ENCODE data around the gene GPR35.

GPR35 gene, protein sequence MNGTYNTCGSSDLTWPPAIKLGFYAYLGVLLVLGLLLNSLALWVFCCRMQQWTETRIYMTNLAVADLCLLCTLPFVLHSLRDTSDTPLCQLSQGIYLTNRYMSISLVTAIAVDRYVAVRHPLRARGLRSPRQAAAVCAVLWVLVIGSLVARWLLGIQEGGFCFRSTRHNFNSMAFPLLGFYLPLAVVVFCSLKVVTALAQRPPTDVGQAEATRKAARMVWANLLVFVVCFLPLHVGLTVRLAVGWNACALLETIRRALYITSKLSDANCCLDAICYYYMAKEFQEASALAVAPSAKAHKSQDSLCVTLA

DNA sequence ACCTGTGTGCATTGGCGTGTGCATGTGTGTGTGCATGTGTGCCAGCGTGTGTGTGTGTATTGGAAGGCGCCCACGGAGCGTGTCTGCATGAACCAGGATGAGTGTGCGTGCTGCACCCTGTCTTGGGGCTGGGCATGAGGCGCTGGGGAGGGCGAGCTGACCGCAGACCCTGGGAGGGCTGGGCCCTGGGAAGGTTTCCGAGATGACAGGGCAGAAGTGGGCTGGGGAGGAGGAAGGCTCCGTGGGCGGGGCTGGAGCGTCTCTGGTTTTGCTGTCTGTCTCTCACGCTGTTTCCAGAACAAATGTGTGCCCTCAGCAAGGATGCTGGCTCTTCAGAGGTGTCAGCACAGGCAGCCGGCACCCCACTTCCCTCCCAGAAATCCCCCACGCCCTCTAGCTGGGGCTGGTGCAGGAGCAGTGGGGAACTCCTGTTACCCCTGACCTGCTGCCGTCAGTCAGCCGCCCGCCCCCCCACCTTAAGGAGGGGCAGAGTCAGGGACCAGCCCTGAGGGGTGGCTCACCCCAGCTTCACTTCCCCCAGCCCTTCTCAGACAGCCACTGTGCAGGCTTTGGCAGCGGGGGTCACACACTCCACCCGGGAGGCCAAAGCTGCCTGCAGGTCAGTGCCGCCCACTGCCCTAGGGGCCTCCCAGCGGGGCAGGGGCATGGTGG lies at the start of gene GPR35:
Gene GPR35 (plus strand): TSS at position 531 of the 672 bp plus-strand sequence. CDS start 4,473 bp downstream, outside the sequence.
- Histone ChIP-seq H3K9ac (ENCODE audit: low read depth, low read length) (no peak within 1 kb of the TSS), H3K9me3 (ENCODE audit: control insufficient read depth, insufficient read depth, low read length) (no peaks in the 10 kb centered on the region), H3K36me3 (ENCODE audit: control insufficient read depth, insufficient read depth, low read length) (no peaks in the 10 kb centered on the region), H3K4me3 (ENCODE audit: low read depth, low read length) (no peak within 1 kb of the TSS), H3K4me1 (ENCODE audit: control insufficient read depth, insufficient read depth, low read length) (no peaks in the 10 kb centered on the region), H3K27me3 (ENCODE audit: control insufficient read depth, insufficient read depth, low read length) (no peaks in the 10 kb centered on the region)

DNA sequence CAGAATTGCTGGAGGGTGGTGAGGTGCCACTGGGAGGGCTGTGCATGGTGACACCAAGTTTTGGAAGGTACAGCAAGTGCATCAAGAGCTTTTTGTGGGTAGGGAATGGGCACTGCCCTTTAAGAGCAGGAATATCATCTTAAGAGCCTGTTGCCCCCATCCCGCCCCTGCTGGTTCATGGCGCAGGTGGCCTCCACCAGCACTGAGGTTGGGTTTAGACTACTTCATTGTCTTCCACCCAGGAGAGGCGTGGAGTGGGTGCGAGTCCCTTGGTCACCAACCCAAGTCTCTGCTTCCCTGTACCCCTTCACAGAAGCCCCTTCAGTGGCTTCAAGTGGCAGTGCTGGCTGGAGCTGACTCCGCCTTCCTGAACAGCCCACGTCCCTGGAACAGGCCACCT lies 49.2 kb upstream of the GPR35 start:
- H3K4me3 ChIP-seq (ENCODE audit: low read depth, low read length), result no peak overlapping the region
- no peaks in the 10 kb centered on the region for H3K9me3 ChIP-seq (ENCODE audit: control insufficient read depth, insufficient read depth, low read length)
- no peaks in the 10 kb centered on the region for H3K27me3 ChIP-seq (ENCODE audit: control insufficient read depth, insufficient read depth, low read length)
- no peak overlapping the region for H3K9ac ChIP-seq (ENCODE audit: low read depth, low read length)
- H3K36me3 ChIP-seq (ENCODE audit: control insufficient read depth, insufficient read depth, low read length), result no peaks in the 10 kb centered on the region
- H3K4me1 ChIP-seq (ENCODE audit: control insufficient read depth, insufficient read depth, low read length), result no peaks in the 10 kb centered on the region

DNA sequence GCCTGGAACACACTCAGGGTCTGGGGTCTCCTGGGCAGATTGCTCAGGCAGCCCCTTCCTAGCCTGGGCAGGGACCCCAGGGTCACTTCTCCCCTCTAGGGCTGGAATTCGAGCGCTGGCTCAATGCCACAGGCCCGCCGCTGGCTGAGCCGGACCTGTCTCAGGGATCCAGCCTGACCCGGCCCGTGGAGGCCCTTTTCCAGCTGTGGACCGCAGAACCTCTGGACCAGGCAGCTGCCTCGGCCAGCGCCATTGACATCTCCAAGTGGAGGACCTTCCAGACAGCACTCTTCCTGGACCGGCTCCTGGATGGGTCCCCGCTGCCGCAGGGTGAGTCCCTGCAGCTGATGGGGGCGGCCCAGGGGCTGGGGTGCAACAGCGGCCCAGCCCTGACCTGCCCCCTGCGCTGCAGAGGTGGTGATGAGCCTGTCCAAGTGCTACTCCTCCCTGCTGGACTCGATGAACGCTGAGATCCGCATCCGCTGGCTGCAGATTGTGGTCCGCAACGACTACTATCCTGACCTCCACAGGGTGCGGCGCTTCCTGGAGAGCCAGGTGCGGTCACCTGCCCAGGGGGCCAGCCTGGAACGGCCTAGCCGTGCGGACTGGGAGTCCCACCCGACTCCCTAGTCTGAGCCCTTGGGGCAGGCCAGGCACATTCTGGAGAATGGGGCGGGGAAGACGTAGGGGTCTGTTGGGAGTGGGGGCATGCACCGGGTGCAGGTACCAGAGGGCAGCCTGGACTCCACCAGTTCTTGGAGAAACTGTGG lies 48.7 kb upstream of the GPR35 start:
- Histone ChIP-seq H3K4me3 (ENCODE audit: low read depth, low read length) (no peak overlapping the region), H3K36me3 (ENCODE audit: control insufficient read depth, insufficient read depth, low read length) (no peaks in the 10 kb centered on the region), H3K9me3 (ENCODE audit: control insufficient read depth, insufficient read depth, low read length) (no peaks in the 10 kb centered on the region), H3K4me1 (ENCODE audit: control insufficient read depth, insufficient read depth, low read length) (no peaks in the 10 kb centered on the region), H3K27me3 (ENCODE audit: control insufficient read depth, insufficient read depth, low read length) (no peaks in the 10 kb centered on the region), H3K9ac (ENCODE audit: low read depth, low read length) (no peak overlapping the region)

GRCh38 chr2:240577281-240578109 lies 47.8 kb upstream of the GPR35 start:
- no peak overlapping the region for H3K4me3 ChIP-seq (ENCODE audit: low read depth, low read length)
- no peaks in the 10 kb centered on the region for H3K9me3 ChIP-seq (ENCODE audit: control insufficient read depth, insufficient read depth, low read length)

DNA sequence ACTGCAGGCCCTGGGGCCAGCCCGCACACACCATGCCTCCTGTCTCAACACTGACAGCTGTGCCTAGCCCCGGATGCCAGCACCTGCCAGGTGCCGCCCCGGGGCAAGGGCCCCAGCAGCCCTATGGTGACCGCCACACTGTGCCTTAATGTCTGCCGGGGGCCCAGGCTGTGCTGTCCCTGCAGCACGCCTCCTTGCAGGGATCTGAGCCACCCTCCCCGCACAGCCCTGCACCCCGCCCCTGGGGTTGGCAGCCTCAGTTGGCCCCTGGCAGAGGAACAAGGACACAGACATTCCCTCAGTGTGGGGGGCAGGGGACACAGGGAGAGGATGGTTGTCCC lies 47.2 kb upstream of the GPR35 start:
- Histone ChIP-seq H3K36me3 (ENCODE audit: control insufficient read depth, insufficient read depth, low read length) (no peaks in the 10 kb centered on the region), H3K9me3 (ENCODE audit: control insufficient read depth, insufficient read depth, low read length) (no peaks in the 10 kb centered on the region), H3K27me3 (ENCODE audit: control insufficient read depth, insufficient read depth, low read length) (no peaks in the 10 kb centered on the region), H3K4me1 (ENCODE audit: control insufficient read depth, insufficient read depth, low read length) (peaks cover 3% of the 10 kb centered on the region), H3K4me3 (ENCODE audit: low read depth, low read length) (no peak overlapping the region), H3K9ac (ENCODE audit: low read depth, low read length) (no peak overlapping the region)

More at GRCh38 chr2:240577281-240578109, 47.8 kb upstream of the GPR35 start:
- Histone ChIP-seq H3K36me3 (ENCODE audit: control insufficient read depth, insufficient read depth, low read length) (no peaks in the 10 kb centered on the region), H3K9ac (ENCODE audit: low read depth, low read length) (no peak overlapping the region), H3K4me1 (ENCODE audit: control insufficient read depth, insufficient read depth, low read length) (peaks cover 3% of the 10 kb centered on the region), H3K27me3 (ENCODE audit: control insufficient read depth, insufficient read depth, low read length) (no peaks in the 10 kb centered on the region)

DNA sequence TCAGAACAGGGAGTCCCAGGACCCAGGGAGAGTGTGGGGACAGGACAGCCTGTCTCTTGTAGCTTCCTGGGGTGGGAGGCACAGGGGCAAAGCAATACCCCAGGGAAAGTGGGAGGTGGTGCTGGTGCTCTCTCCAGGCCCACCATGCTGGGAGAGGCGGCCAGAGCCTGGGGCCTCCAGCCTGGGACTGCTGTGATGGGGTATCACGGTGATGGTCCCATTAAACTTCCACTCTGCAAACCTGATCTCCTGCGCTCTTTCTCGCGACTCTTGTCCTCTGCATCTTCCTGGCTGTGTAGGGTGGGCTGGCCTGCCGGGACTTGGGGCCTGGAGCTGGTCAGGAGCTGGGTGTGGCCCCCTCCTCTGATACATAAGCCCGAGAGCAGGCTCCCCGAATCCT lies 46.8 kb upstream of the GPR35 start:
- H3K9me3 ChIP-seq (ENCODE audit: control insufficient read depth, insufficient read depth, low read length), result no peaks in the 10 kb centered on the region
- H3K4me1 ChIP-seq (ENCODE audit: control insufficient read depth, insufficient read depth, low read length), result peaks cover 3% of the 10 kb centered on the region
- H3K27me3 ChIP-seq (ENCODE audit: control insufficient read depth, insufficient read depth, low read length), result no peaks in the 10 kb centered on the region
- H3K36me3 ChIP-seq (ENCODE audit: control insufficient read depth, insufficient read depth, low read length), result no peaks in the 10 kb centered on the region
- H3K4me3 ChIP-seq (ENCODE audit: low read depth, low read length), result no peak overlapping the region
- no peak overlapping the region for H3K9ac ChIP-seq (ENCODE audit: low read depth, low read length)

DNA sequence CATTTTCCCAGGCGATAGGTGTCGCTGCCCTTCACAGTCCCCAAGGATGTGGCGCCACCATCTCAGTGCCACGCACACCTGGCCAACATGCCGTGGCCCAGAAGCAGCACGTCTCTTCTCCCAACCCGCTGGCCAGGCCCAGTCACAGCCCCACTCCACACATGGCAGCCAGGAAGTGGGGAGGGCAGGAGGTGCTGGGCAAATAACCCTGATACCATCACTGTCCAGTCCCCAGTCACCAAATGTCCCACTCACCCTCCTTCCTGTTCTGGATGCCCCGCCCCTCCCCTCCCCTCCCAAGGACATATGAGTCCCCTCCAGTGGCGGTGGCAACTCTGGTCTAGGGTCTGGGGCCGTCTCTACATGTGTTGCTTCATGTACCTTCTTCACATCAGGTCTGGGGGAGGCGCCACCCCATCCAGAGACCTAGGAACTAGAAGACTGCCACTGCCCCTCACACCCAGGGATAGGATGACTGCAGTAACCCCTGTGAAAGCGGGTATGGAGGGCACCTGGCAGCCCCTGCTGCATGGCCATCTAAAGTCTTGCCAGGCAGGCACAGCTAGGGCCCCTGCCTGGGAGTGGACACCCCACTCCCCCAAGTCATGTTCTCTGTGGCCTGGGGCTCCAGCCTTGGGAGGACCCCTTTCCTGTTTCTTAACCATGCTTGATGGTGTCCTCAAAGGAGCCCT lies 46.1 kb upstream of the GPR35 start:
- peaks cover 3% of the 10 kb centered on the region for H3K4me1 ChIP-seq (ENCODE audit: control insufficient read depth, insufficient read depth, low read length)
- H3K4me3 ChIP-seq (ENCODE audit: low read depth, low read length), result no peak overlapping the region
- H3K9ac ChIP-seq (ENCODE audit: low read depth, low read length), result no peak overlapping the region
- no peaks in the 10 kb centered on the region for H3K27me3 ChIP-seq (ENCODE audit: control insufficient read depth, insufficient read depth, low read length)
- H3K9me3 ChIP-seq (ENCODE audit: control insufficient read depth, insufficient read depth, low read length), result no peaks in the 10 kb centered on the region
- H3K36me3 ChIP-seq (ENCODE audit: control insufficient read depth, insufficient read depth, low read length), result no peaks in the 10 kb centered on the region

- Histone ChIP-seq H3K27me3 (ENCODE audit: control insufficient read depth, insufficient read depth, low read length) (no peaks in the 10 kb centered on the region), H3K4me3 (ENCODE audit: low read depth, low read length) (no peak overlapping the region), H3K9me3 (ENCODE audit: control insufficient read depth, insufficient read depth, low read length) (no peaks in the 10 kb centered on the region), H3K4me1 (ENCODE audit: control insufficient read depth, insufficient read depth, low read length) (peaks cover 9% of the 10 kb centered on the region), H3K36me3 (ENCODE audit: control insufficient read depth, insufficient read depth, low read length) (no peaks in the 10 kb centered on the region), H3K9ac (ENCODE audit: low read depth, low read length) (no peak overlapping the region)
Observed at GRCh38 chr2:240579771-240580614, 45.3 kb upstream of the GPR35 start.

DNA sequence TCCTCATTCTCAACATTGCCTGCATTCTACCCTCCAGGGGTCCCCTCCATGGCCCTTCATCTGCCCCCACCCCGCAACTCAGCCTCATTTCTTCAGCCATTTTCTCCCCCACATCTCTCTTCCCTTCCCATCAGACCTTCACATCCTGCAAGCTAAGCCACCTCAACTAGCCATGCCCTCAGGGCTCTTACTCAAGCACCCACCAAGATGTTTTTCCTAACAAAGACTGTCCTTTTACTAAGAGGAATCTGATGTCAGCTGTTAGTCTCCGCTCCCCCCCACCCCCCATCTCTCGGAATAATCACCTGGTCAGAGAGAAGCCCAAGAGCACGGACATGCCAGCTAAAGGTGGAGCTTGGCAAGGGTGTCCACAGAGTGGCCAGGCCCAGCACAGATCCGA lies 43.5 kb upstream of the GPR35 start:
- Histone ChIP-seq H3K9me3 (ENCODE audit: control insufficient read depth, insufficient read depth, low read length) (no peaks in the 10 kb centered on the region), H3K36me3 (ENCODE audit: control insufficient read depth, insufficient read depth, low read length) (no peaks in the 10 kb centered on the region), H3K4me3 (ENCODE audit: low read depth, low read length) (no peak overlapping the region), H3K9ac (ENCODE audit: low read depth, low read length) (no peak overlapping the region), H3K4me1 (ENCODE audit: control insufficient read depth, insufficient read depth, low read length) (peaks cover 14% of the 10 kb centered on the region), H3K27me3 (ENCODE audit: control insufficient read depth, insufficient read depth, low read length) (no peaks in the 10 kb centered on the region)

- no peaks in the 10 kb centered on the region for H3K9me3 ChIP-seq (ENCODE audit: control insufficient read depth, insufficient read depth, low read length)
- H3K9ac ChIP-seq (ENCODE audit: low read depth, low read length), result no peak overlapping the region
- H3K27me3 ChIP-seq (ENCODE audit: control insufficient read depth, insufficient read depth, low read length), result no peaks in the 10 kb centered on the region
- peaks cover 14% of the 10 kb centered on the region for H3K4me1 ChIP-seq (ENCODE audit: control insufficient read depth, insufficient read depth, low read length)
- no peaks in the 10 kb centered on the region for H3K36me3 ChIP-seq (ENCODE audit: control insufficient read depth, insufficient read depth, low read length)
- no peak overlapping the region for H3K4me3 ChIP-seq (ENCODE audit: low read depth, low read length)
Observed at GRCh38 chr2:240582781-240583180, 42.5 kb upstream of the GPR35 start.

Data from iPS-15b (cell line).